Mesothelial cell of epicardium (in vitro differentiated cells): ENCODE measurements around the gene HSD17B1. TPM values are rescaled to one million over a fixed set of nuclear protein-coding genes. Genes with fewer than 3 reads are reported as not detected.
"Not testable (repeated sequence)": the region's sequence is repeated elsewhere in the genome, so short reads cannot be mapped to it uniquely, and the experiment has no call there.

ENCODE experiments used
- DNase-seq, 2 experiments: peaks; one replicate each; pipeline ENCODE4 v3.0.0; 2021; ENCODE audit warnings: low spot score in 2 of 2; ENCODE audit not compliant: unreplicated experiment in 2 of 2
- H3K27ac Mint-ChIP-seq: 2 replicates; pipeline ENCODE4 v1.8.0; 2021; ENCODE audit warnings: mixed read lengths
- H3K27me3 Mint-ChIP-seq: 2 replicates; pipeline ENCODE4 v1.8.0; 2021; ENCODE audit warnings: low read depth, mixed read lengths
- H3K36me3 Mint-ChIP-seq: 2 replicates; pipeline ENCODE4 v1.8.0; 2021; ENCODE audit warnings: mixed read lengths
- H3K4me1 Mint-ChIP-seq: 2 replicates; pipeline ENCODE4 v1.8.0; 2021; ENCODE audit warnings: mixed read lengths
- H3K4me3 Mint-ChIP-seq: 2 replicates; pipeline ENCODE4 v1.8.0; 2021; ENCODE audit warnings: mild to moderate bottlenecking, moderate library complexity, mixed read lengths
- H3K9me3 Mint-ChIP-seq: 2 replicates; pipeline ENCODE4 v1.8.0; 2021; ENCODE audit warnings: mixed read lengths
- CTCF ChIP-seq: fragments of 200-600 bp; sonication (generic); IDR thresholded peaks from one replicate; pipeline ENCODE4 v1.5.0; 2021; ENCODE audit warnings: antibody characterized with exemption; ENCODE audit not compliant: unreplicated experiment
- total RNA-seq: library from RNA; stranded (reverse); gene quantifications from 3 replicates; pipeline ENCODE4 v1.2.1, GENCODE V29; 2021

Gene HSD17B1
- total RNA-seq, 1 donor from 2014 or later: 3.0 TPM

- Mint-ChIP-seq H3K36me3 (peaks cover 14% of the 10 kb centered on the region), H3K27ac (peak within 1 kb of the TSS; percentile 94), H3K27me3 (no peaks in the 10 kb centered on the region), H3K4me3 (peak within 1 kb of the TSS; percentile 77), H3K4me1 (peaks cover 30% of the 10 kb centered on the region), H3K9me3 (no peaks in the 10 kb centered on the region)
- DNase-seq: peak; percentile 82 to 92
- no peak for TF ChIP-seq CTCF
Measured at GRCh38 chr17:42536048-42536371, 16.7 kb upstream of the HSD17B1 start, which contains the start of gene NAGLU. TSS of gene NAGLU (plus strand) at chr17:42536241. CDS start at chr17:42536273, 32 bp downstream.

GRCh38 chr17:42536372-42537155 is 16.2 kb upstream of the HSD17B1 start:
- TF ChIP-seq CTCF: no peak
- Mint-ChIP-seq H3K4me1 (peaks cover 25% of the 10 kb centered on the region), H3K4me3 (peak overlapping the region; percentile 77), H3K27ac (peak overlapping the region; percentile 82), H3K27me3 (no peaks in the 10 kb centered on the region), H3K36me3 (peaks cover 18% of the 10 kb centered on the region), H3K9me3 (no peaks in the 10 kb centered on the region)
- DNase-seq: peak; percentile 60 to 78

- TF ChIP-seq CTCF: no peak
- no peaks in the 10 kb centered on the region for H3K9me3 Mint-ChIP-seq
- H3K27ac Mint-ChIP-seq: no peak overlapping the region
- DNase-seq: no peak
- peak overlapping the region; percentile 77 for H3K4me3 Mint-ChIP-seq
- H3K4me1 Mint-ChIP-seq: peaks cover 22% of the 10 kb centered on the region
- H3K36me3 Mint-ChIP-seq: peaks cover 19% of the 10 kb centered on the region
- no peaks in the 10 kb centered on the region for H3K27me3 Mint-ChIP-seq
Measured at GRCh38 chr17:42537156-42537805, 15.4 kb upstream of the HSD17B1 start.

GRCh38 chr17:42537826-42538451 is 14.8 kb upstream of the HSD17B1 start:
- H3K36me3 Mint-ChIP-seq: peaks cover 19% of the 10 kb centered on the region
- H3K9me3 Mint-ChIP-seq: no peaks in the 10 kb centered on the region
- peaks cover 22% of the 10 kb centered on the region for H3K4me1 Mint-ChIP-seq
- peak overlapping the region; percentile 59 for H3K4me3 Mint-ChIP-seq
- peak overlapping the region; percentile 54 for H3K27ac Mint-ChIP-seq
- no peak for DNase-seq
- H3K27me3 Mint-ChIP-seq: no peaks in the 10 kb centered on the region
- TF ChIP-seq CTCF: no peak

GRCh38 chr17:42538482-42538881 is 14.2 kb upstream of the HSD17B1 start:
- DNase-seq: no peak
- Mint-ChIP-seq H3K27ac (no peak overlapping the region), H3K4me1 (peaks cover 20% of the 10 kb centered on the region), H3K36me3 (peaks cover 19% of the 10 kb centered on the region), H3K27me3 (no peaks in the 10 kb centered on the region), H3K9me3 (no peaks in the 10 kb centered on the region), H3K4me3 (peak overlapping the region; percentile 59)
- TF ChIP-seq CTCF: no peak

- H3K27ac Mint-ChIP-seq, H3K9me3 Mint-ChIP-seq, DNase-seq, H3K4me3 Mint-ChIP-seq, H3K27me3 Mint-ChIP-seq: not testable (repeated sequence)
- Mint-ChIP-seq H3K4me1 (peaks cover 14% of the 10 kb centered on the region), H3K36me3 (peaks cover 22% of the 10 kb centered on the region)
Measured at GRCh38 chr17:42540558-42540957, 12.2 kb upstream of the HSD17B1 start.
